Measurements from ENCODE around the gene USP15. TPM values are rescaled to one million over a fixed set of nuclear protein-coding genes. Genes with fewer than 3 reads are reported as not detected.

The USP15 gene
- total RNA-seq, 1 donor from 2014 or later = 58.0 TPM

DNA sequence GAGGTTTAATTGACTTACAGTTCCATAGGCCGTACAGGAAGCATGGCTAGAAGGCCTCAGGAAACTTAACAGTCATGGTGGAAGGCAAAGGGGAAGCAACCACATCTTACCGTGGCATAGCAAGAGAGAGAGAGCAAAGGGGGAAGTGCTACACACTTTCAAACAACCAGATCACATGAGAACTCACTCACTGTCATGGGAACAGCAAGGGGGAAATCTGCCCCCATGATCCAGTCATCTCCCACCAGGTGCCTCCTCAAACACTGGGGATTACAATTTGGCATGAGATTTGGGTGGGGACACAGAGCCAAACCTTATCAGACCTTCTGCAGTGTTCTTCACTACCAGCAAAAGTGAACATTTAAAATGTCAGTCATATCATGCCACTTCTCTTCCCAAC, 58.9 kb downstream of the USP15 start:
- Histone ChIP-seq H3K4me3 (no peak overlapping the region), H3K4me1 (peaks cover 16% of the 10 kb centered on the region), H3K36me3 (peaks cover 44% of the 10 kb centered on the region), H3K9me3 (replicated peaks) (no peaks in the 10 kb centered on the region), H3K27ac (replicated peaks) (no peak overlapping the region), H3K27me3 (ENCODE audit: low read depth) (no peaks in the 10 kb centered on the region)
- DNase-seq = no peak
- TF ChIP-seq, protein P1, sequence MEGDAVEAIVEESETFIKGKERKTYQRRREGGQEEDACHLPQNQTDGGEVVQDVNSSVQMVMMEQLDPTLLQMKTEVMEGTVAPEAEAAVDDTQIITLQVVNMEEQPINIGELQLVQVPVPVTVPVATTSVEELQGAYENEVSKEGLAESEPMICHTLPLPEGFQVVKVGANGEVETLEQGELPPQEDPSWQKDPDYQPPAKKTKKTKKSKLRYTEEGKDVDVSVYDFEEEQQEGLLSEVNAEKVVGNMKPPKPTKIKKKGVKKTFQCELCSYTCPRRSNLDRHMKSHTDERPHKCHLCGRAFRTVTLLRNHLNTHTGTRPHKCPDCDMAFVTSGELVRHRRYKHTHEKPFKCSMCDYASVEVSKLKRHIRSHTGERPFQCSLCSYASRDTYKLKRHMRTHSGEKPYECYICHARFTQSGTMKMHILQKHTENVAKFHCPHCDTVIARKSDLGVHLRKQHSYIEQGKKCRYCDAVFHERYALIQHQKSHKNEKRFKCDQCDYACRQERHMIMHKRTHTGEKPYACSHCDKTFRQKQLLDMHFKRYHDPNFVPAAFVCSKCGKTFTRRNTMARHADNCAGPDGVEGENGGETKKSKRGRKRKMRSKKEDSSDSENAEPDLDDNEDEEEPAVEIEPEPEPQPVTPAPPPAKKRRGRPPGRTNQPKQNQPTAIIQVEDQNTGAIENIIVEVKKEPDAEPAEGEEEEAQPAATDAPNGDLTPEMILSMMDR (IDR thresholded peaks at IDR 0.05; ENCODE audit: borderline replicate concordance) = no peak
- intact Hi-C loops (cut with micrococcal nuclease) = no loop called here

DNA sequence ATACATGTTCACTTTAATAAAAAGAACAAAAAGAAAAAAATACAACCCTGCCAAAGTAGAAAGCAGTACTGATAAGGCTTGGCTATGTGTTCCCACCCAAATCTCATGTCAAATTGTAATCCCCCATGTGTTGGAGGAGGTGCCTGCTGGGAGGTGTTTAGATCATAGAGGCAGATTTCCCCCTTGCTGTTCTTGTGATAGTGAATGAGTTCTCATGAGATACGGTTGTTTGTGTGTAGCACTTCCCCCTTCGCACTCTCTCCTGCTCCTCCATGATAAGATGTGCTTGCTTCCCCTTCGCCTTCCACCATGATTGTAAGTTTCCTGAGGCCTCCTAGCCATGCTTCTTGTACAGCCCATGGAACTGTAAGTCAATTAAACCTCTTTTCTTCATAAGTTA, 59.9 kb downstream of the USP15 start:
- H3K9me3 ChIP-seq (replicated peaks) = no peaks in the 10 kb centered on the region
- DNase-seq = no peak
- H3K4me3 ChIP-seq = no peak overlapping the region
- H3K4me1 ChIP-seq = peaks cover 16% of the 10 kb centered on the region
- H3K27me3 ChIP-seq (ENCODE audit: low read depth) = no peaks in the 10 kb centered on the region
- peaks cover 45% of the 10 kb centered on the region for H3K36me3 ChIP-seq
- no peak overlapping the region for H3K27ac ChIP-seq (replicated peaks)
- TF ChIP-seq, protein P1 (IDR thresholded peaks at IDR 0.05; ENCODE audit: borderline replicate concordance) = no peak
- intact Hi-C loops (cut with micrococcal nuclease) = no loop called here

DNA sequence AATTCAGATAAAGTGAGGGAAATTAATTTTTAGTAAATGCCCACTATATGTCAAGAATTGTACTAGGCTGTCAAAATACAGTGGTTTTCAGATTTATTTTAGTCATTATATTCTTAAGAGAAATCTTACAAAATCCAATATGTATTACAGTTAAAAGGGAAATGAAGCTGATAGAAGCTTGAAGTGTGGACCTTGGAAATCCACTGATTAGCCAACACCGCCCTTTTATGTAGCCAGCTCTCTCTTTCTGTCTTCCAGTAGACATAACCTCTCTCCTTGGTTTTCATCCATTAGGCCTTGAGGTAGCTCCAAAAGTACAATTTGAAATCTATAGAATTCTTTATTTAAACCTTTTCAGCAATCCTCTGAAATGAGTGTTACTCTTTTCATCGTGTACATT, 63.2 kb downstream of the USP15 start:
- Histone ChIP-seq H3K4me1 (no peaks in the 10 kb centered on the region), H3K36me3 (peaks cover 50% of the 10 kb centered on the region), H3K4me3 (no peak overlapping the region), H3K27me3 (ENCODE audit: low read depth) (no peaks in the 10 kb centered on the region), H3K9me3 (replicated peaks) (no peaks in the 10 kb centered on the region), H3K27ac (replicated peaks) (no peak overlapping the region)
- intact Hi-C loops (cut with micrococcal nuclease) = no loop called here
- TF ChIP-seq, protein P1 (IDR thresholded peaks at IDR 0.05; ENCODE audit: borderline replicate concordance) = no peak
- DNase-seq = no peak

DNA sequence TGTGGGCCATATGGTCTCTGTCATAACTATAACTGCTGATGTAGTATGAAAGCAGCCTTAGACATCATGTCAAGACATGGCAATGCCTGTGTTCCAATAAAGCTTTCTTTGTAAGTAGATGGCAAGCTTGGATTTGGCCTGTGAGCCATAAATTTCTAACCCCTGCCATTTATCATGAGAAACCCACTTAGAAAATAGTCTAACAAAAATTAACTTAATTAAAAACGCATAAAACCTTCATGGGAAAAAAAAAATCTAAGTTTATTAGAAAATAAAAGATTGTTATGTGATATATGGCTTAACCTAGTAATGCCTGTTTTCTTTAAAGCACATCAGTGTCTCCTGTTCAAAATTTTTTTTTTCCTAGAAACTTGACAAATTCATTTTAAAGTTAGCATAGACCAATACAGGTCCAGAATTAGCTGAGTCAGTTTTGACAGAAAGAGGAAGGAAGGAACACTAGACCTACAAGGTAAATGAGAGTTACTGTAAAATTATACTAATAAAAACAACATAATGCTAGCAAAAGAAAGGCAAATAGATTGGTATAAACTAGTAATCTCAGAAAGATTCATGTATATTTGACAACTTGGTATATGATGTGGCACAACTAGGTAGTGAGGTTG, 68.2 kb downstream of the USP15 start:
- DNase-seq = no peak
- Histone ChIP-seq H3K4me1 (peaks cover 8% of the 10 kb centered on the region), H3K9me3 (replicated peaks) (no peaks in the 10 kb centered on the region), H3K36me3 (peaks cover 12% of the 10 kb centered on the region), H3K27me3 (ENCODE audit: low read depth) (no peaks in the 10 kb centered on the region), H3K27ac (replicated peaks) (no peak overlapping the region), H3K4me3 (no peak overlapping the region)
- intact Hi-C loops (cut with micrococcal nuclease) = no loop called here
- TF ChIP-seq, protein P1 (IDR thresholded peaks at IDR 0.05; ENCODE audit: borderline replicate concordance) = no peak

DNA sequence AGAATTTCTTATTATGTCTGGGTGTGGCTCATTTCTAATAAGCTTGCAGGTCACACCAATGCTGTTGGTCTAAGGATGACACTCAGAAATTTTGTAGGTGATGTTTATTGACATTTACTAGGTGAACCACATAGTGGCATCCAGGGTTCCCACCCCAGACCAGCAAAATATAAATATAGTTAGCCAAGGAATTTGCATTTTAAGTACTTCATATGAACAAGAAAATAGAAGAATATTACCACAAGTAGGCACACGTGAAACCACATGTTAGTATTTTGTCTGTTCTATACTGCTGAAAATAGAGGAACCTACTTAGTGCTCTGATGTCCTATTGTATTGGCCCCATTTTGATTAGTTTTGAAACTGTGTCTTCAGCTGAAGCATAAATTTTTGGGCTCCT, 71.1 kb downstream of the USP15 start:
- Histone ChIP-seq H3K27ac (replicated peaks) (no peak overlapping the region), H3K9me3 (replicated peaks) (no peaks in the 10 kb centered on the region), H3K36me3 (peaks cover 5% of the 10 kb centered on the region), H3K4me1 (peaks cover 21% of the 10 kb centered on the region), H3K4me3 (no peak overlapping the region), H3K27me3 (ENCODE audit: low read depth) (no peaks in the 10 kb centered on the region)
- TF ChIP-seq, protein P1 (IDR thresholded peaks at IDR 0.05; ENCODE audit: borderline replicate concordance) = no peak
- DNase-seq = no peak
- intact Hi-C loops (cut with micrococcal nuclease) = no loop called here

Measured in left ventricle myocardium inferior (tissue), 1 donor.